ENCODE measurements around the gene TAGLN3.
A peak's percentile ranks its signal among the peaks of the same experiment; 100 is the strongest.
"Not testable (repeated sequence)": the region's sequence is repeated elsewhere in the genome, so short reads cannot be mapped to it uniquely, and the experiment has no call there.

Gene TAGLN3

GRCh38 chr3:112011376-112011940 lies 12.7 kb downstream of the TAGLN3 start:
- DNase-seq, result no peak

GRCh38 chr3:112012205-112012992 lies 13.7 kb downstream of the TAGLN3 start:
- DNase-seq, result no peak

- peak; percentile 84 for DNase-seq
These were observed 14.5 kb downstream of the TAGLN3 start for GRCh38 chr3:112013058-112013783.

- no peak for DNase-seq
These were observed 15.0 kb downstream of the TAGLN3 start for GRCh38 chr3:112013784-112014143.

GRCh38 chr3:112017091-112017490 lies 18.4 kb downstream of the TAGLN3 start:
- no peak for DNase-seq

GRCh38 chr3:112018712-112019111 lies 20.0 kb downstream of the TAGLN3 start:
- no peak for DNase-seq

GRCh38 chr3:112019716-112020115 lies 21.0 kb downstream of the TAGLN3 start:
- DNase-seq, result no peak

- no peak for DNase-seq
These were observed 22.0 kb downstream of the TAGLN3 start for GRCh38 chr3:112020674-112021085.

GRCh38 chr3:112027142-112027541 lies 28.4 kb downstream of the TAGLN3 start:
- DNase-seq, result no peak

GRCh38 chr3:112027826-112028225 lies 29.1 kb downstream of the TAGLN3 start:
- no peak for DNase-seq

- no peak for DNase-seq
These were observed 32.2 kb downstream of the TAGLN3 start for GRCh38 chr3:112030901-112031300.

GRCh38 chr3:112032098-112032731 lies 33.5 kb downstream of the TAGLN3 start:
- no peak for DNase-seq

- DNase-seq, result no peak
These were observed 35.7 kb downstream of the TAGLN3 start, which contains the start of gene TMPRSS7 for GRCh38 chr3:112034436-112034835. TSS of gene TMPRSS7 (plus strand) at chr3:112034736. CDS start at chr3:112034846, 110 bp downstream.

GRCh38 chr3:112035241-112035640 lies 36.5 kb downstream of the TAGLN3 start:
- no peak for DNase-seq

- DNase-seq, result not testable (repeated sequence)
These were observed 38.5 kb downstream of the TAGLN3 start for GRCh38 chr3:112037194-112037593.

GRCh38 chr3:112038863-112039262 lies 40.1 kb downstream of the TAGLN3 start:
- DNase-seq, result no peak

- no peak for DNase-seq
These were observed 42.6 kb downstream of the TAGLN3 start for GRCh38 chr3:112041321-112041720.

GRCh38 chr3:112042842-112043280 lies 44.1 kb downstream of the TAGLN3 start:
- no peak for DNase-seq

- DNase-seq, result peak; percentile 69
These were observed 45.0 kb downstream of the TAGLN3 start for GRCh38 chr3:112043621-112044201.

- no peak for DNase-seq
These were observed 47.9 kb downstream of the TAGLN3 start for GRCh38 chr3:112046599-112046998.

- no peak for DNase-seq
These were observed 48.5 kb downstream of the TAGLN3 start for GRCh38 chr3:112047264-112047663.

- no peak for DNase-seq
These were observed 50.2 kb downstream of the TAGLN3 start for GRCh38 chr3:112048911-112049310.

GRCh38 chr3:112053229-112053628 lies 54.5 kb downstream of the TAGLN3 start:
- DNase-seq, result no peak

Measured in activated effector memory CD4-positive, alpha-beta T cell treated with anti-CD3 and anti-CD28 coated beads, Interleukin-2, amount 50 U/mL, for 16 hours (primary cell).